ENCODE results near the gene RBM20. TPM values are rescaled to one million over a fixed set of nuclear protein-coding genes. Genes with fewer than 3 reads are reported as not detected.
"Not testable (repeated sequence)": the region's sequence is repeated elsewhere in the genome, so short reads cannot be mapped to it uniquely, and the experiment has no call there.

The RBM20 gene
- total RNA-seq, 1 experiment from 2014 or later: 16.5 TPM

DNA sequence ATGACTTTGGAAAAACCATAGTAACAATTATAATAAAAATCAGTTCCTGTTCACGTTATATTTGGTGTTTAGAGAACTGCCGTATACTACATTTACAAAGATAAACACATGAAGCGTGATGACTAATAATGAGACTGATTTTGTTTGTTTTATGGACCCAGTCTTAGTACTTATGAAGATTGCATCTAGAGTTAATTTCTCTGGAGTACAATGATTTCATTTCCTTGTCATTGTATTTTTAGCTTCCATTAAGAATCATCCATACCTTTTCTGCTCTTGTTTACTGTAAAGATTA is 2.9 kb downstream of the RBM20 start:
- H3K9me3 ChIP-seq (replicated peaks): no peaks in the 10 kb centered on the region; the same call in 1 of the 2 replicates
- peaks cover 55% of the 10 kb centered on the region for H3K4me1 ChIP-seq (replicated peaks)
- peak overlapping the region; percentile 93 for H3K27ac ChIP-seq
- DNase-seq (ENCODE audit: low read depth in 1 of 2, low spot score in 2 of 2): peak in 1 of 2 experiments; percentile 70
- peaks cover 11% of the 10 kb centered on the region; the same call in 1 of the 2 replicates for H3K36me3 ChIP-seq
- peak overlapping the region; percentile 92 for H3K4me3 ChIP-seq
- no peaks in the 10 kb centered on the region for H3K27me3 ChIP-seq (replicated peaks)

- H3K36me3 ChIP-seq: peaks cover 10% of the 10 kb centered on the region; the same call in 1 of the 2 replicates
- no peaks in the 10 kb centered on the region for H3K27me3 ChIP-seq (replicated peaks)
- peaks cover 57% of the 10 kb centered on the region for H3K4me1 ChIP-seq (replicated peaks)
- no peaks in the 10 kb centered on the region; the same call in 1 of the 2 replicates for H3K9me3 ChIP-seq (replicated peaks)
- H3K4me3 ChIP-seq: no peak overlapping the region
- peak in 1 of 2 experiments; percentile 84 for DNase-seq (ENCODE audit: low read depth in 1 of 2, low spot score in 2 of 2)
- peak overlapping the region; percentile 93 for H3K27ac ChIP-seq
Measured at GRCh38 chr10:110648692-110649346, 4.7 kb downstream of the RBM20 start.

DNA sequence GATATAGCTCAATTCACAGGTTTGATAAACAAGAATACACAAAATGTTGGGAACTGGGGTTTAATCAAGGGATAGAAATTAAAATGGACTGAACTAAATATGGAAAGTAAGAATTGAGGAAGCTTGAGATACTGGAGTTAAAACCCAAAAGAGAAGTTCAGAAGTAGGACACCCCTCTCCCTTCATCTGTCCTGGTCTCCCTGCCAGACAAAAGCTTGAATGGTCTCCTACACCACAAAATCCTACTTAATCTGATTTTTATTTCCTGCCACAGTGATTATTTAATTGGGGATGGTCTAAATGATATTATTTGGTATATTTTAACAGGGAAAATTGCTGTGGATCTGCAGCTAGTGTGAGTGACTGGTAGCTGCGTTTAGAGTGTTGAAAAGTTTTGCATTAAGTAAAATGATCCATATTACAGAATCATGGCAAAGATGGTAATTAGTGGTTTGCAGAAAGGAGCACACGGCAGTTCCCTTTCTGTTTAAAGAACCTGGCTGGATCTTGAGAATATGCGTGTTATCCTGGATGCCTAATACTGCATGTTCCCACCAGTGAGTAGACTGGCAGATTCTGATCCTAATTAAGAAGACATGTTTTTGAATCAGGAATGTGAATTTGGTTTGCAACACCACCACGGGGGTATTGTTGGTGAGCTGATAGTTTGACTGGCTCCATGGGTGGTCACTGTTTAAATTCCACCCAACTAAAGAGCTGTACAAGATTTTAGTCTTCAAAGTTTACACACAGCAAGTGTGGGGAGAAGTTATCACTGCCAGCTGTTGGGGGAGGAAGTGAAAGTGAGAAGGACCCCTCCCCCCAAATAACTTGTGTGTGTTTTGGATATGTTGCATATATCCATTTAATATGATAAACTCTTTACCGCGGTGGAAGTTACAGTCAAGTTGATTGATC is 5.5 kb downstream of the RBM20 start:
- peaks cover 58% of the 10 kb centered on the region for H3K4me1 ChIP-seq (replicated peaks)
- H3K36me3 ChIP-seq: peaks cover 5% of the 10 kb centered on the region; the same call in 1 of the 2 replicates
- peak; percentile 89 to 96 for DNase-seq (ENCODE audit: low read depth in 1 of 2, low spot score in 2 of 2)
- H3K4me3 ChIP-seq: peak overlapping the region; percentile 11
- H3K27me3 ChIP-seq (replicated peaks): no peaks in the 10 kb centered on the region
- H3K9me3 ChIP-seq (replicated peaks): no peaks in the 10 kb centered on the region
- peak overlapping the region; percentile 93 for H3K27ac ChIP-seq

- Histone ChIP-seq H3K4me3 (no peak overlapping the region), H3K36me3 (peaks cover 3% of the 10 kb centered on the region; the same call in 1 of the 2 replicates), H3K9me3 (replicated peaks) (no peaks in the 10 kb centered on the region), H3K4me1 (replicated peaks) (peaks cover 63% of the 10 kb centered on the region), H3K27ac (peak overlapping the region; percentile 93), H3K27me3 (replicated peaks) (no peaks in the 10 kb centered on the region)
- no peak for DNase-seq (ENCODE audit: low read depth in 1 of 2, low spot score in 2 of 2)
Measured at GRCh38 chr10:110650265-110650668, 6.1 kb downstream of the RBM20 start.

DNA sequence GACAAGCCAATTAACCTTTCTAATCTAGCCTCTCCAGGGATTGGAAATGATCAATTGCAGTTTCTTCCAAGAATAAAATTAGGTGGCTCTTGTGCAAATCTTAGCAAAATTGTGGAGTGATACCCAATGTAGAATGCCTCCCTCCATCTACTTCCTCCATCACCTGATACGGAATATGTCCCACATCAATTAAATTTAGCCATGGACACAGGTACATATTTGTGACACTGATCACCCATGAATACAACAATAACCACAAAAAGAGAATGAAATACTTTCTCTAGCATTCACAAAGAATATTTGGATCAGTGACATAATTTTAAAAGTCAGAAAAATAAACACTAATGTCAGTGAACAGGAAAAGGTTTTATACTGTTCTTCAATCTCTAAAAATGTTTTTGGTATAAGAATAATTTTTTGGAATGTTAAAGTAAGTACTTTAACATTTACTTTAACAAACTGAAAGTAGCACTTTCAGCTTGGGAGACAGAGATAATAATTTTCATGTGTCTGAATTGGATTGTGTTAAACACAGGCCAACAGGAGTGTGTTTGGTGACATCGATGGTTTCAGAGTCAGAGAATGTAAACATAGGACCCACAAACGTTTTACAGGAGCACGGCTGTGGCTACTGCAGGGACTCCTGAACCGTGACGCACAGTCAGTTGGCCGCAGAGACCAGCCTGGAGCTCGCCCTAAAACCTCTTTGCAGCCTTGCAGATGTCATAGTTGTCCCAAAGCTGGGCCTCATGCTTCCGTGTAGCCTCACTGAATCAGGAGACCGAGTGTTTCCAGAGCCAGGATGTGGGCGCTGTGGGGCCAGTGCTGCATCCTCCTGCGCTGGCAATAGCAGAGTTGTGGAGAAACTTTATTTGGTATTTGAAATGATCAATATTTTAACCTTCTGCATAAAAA is 7.2 kb downstream of the RBM20 start:
- H3K27ac ChIP-seq: peak overlapping the region; percentile 93
- H3K4me3 ChIP-seq: peak overlapping the region; percentile 7
- H3K9me3 ChIP-seq (replicated peaks): no peaks in the 10 kb centered on the region
- DNase-seq (ENCODE audit: low read depth in 1 of 2, low spot score in 2 of 2): peak; percentile 91 to 98
- peaks cover 3% of the 10 kb centered on the region; the same call in 1 of the 2 replicates for H3K36me3 ChIP-seq
- H3K4me1 ChIP-seq (replicated peaks): peaks cover 66% of the 10 kb centered on the region
- H3K27me3 ChIP-seq (replicated peaks): no peaks in the 10 kb centered on the region

- Histone ChIP-seq H3K9me3 (replicated peaks) (no peaks in the 10 kb centered on the region), H3K27ac (peak overlapping the region; percentile 93)
- no peak for DNase-seq (ENCODE audit: low read depth in 1 of 2, low spot score in 2 of 2)
Measured at GRCh38 chr10:110652475-110653118, 8.5 kb downstream of the RBM20 start.

DNA sequence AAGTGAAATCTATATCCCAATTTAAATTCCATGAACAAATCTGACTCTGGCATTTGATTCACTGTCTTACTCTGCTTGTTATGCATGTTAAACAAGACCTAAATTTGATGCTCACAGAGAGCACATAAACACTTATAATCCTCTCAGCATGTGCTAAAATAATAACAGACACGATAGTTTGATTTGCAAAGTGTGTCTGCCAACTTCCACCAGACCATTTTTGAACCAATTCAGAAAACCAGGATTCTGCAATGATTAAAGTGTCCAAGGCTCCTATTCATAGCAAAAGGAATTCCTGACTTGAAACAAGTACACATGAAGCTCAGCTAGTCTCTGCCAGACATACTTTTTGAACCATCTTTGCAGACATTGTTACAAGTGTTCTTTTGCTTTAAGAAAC is 11.2 kb downstream of the RBM20 start:
- no peak for DNase-seq (ENCODE audit: low read depth in 1 of 2, low spot score in 2 of 2)
- H3K4me3 ChIP-seq: no peak overlapping the region
- peaks cover 34% of the 10 kb centered on the region for H3K4me1 ChIP-seq (replicated peaks)
- H3K27ac ChIP-seq: no peak overlapping the region
- H3K27me3 ChIP-seq (replicated peaks): no peaks in the 10 kb centered on the region
- H3K9me3 ChIP-seq (replicated peaks): no peaks in the 10 kb centered on the region
- peaks cover 17% of the 10 kb centered on the region for H3K36me3 ChIP-seq

More at GRCh38 chr10:110652475-110653118, 8.5 kb downstream of the RBM20 start:
- Histone ChIP-seq H3K4me1 (replicated peaks) (peaks cover 58% of the 10 kb centered on the region), H3K27me3 (replicated peaks) (no peaks in the 10 kb centered on the region), H3K4me3 (no peak overlapping the region), H3K36me3 (peaks cover 5% of the 10 kb centered on the region; the same call in 1 of the 2 replicates)

- peaks cover 18% of the 10 kb centered on the region for H3K36me3 ChIP-seq
- no peaks in the 10 kb centered on the region for H3K27me3 ChIP-seq (replicated peaks)
- H3K4me1 ChIP-seq (replicated peaks): peaks cover 25% of the 10 kb centered on the region
- H3K9me3 ChIP-seq (replicated peaks): no peaks in the 10 kb centered on the region
- H3K4me3 ChIP-seq: no peak overlapping the region
- DNase-seq (ENCODE audit: low read depth in 1 of 2, low spot score in 2 of 2): no peak
- H3K27ac ChIP-seq: no peak overlapping the region
Measured at GRCh38 chr10:110656612-110657011, 12.5 kb downstream of the RBM20 start.

DNA sequence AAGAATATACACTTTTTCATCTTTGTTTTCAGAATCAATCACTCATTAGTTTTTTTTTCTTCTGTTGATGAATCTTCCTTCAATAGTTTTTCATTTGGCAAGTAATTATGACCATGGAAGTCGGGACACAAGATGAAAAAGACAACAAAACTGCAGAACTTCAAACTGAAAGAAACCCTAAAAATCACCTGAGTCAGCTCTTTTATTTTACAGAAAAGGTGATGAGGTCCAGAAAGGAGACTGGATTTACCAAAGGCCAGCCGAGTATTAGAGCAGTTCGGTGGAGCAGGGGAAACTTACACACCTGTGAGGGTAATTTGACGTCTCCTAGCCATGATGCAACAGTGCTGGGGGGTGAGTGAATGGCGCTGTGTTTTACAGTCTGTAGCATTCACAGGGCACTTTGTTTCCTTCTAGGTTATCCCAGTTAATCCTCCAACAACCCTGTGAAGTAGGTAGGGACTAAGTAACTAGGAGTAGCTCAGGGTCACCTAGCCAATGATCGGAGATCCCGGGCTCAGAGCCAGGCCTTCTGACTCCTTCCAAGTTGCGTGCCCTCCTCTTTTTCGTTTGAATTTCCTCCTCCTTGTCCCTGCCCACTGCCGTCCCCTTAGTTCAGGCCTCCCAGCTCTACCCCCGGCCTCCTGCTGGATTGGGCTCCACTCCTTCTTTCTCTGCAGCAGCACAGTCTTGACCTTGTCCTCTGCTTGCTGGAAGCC is 14.0 kb downstream of the RBM20 start:
- no peaks in the 10 kb centered on the region for H3K9me3 ChIP-seq (replicated peaks)
- no peak overlapping the region for H3K27ac ChIP-seq
- peaks cover 18% of the 10 kb centered on the region for H3K36me3 ChIP-seq
- no peak overlapping the region for H3K4me3 ChIP-seq
- peaks cover 10% of the 10 kb centered on the region; the same call in 1 of the 2 replicates for H3K4me1 ChIP-seq (replicated peaks)
- H3K27me3 ChIP-seq (replicated peaks): no peaks in the 10 kb centered on the region
- DNase-seq (ENCODE audit: low read depth in 1 of 2, low spot score in 2 of 2): no peak

- no peaks in the 10 kb centered on the region for H3K27me3 ChIP-seq (replicated peaks)
- H3K9me3 ChIP-seq (replicated peaks): no peaks in the 10 kb centered on the region
- DNase-seq (ENCODE audit: low read depth in 1 of 2, low spot score in 2 of 2): no peak
- H3K4me3 ChIP-seq: no peak overlapping the region
- peaks cover 18% of the 10 kb centered on the region for H3K36me3 ChIP-seq
- H3K27ac ChIP-seq: no peak overlapping the region
- peaks cover 16% of the 10 kb centered on the region for H3K4me1 ChIP-seq (replicated peaks)
Measured at GRCh38 chr10:110659558-110659957, 15.4 kb downstream of the RBM20 start.

DNA sequence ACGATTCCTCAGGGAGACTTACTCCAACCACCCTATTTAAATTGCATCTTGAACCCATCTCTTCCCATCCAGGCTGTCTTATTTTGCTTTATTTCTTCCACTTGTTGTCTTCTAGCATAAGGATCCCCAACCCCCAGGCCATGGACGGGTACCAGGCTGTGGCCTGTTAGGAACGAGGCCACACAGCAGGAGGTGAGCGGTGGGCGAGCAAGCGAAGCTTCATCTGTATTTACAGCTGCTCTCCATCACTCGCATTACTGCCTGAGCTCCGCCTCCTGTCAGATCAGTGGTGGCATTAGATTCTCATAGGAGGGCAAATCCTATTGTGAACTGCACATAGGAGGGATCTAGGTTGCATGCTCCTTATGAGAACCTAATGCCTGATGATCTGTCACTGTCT is 16.2 kb downstream of the RBM20 start:
- H3K27ac ChIP-seq; DNase-seq (ENCODE audit: low read depth in 1 of 2, low spot score in 2 of 2): not testable (repeated sequence)

DNA sequence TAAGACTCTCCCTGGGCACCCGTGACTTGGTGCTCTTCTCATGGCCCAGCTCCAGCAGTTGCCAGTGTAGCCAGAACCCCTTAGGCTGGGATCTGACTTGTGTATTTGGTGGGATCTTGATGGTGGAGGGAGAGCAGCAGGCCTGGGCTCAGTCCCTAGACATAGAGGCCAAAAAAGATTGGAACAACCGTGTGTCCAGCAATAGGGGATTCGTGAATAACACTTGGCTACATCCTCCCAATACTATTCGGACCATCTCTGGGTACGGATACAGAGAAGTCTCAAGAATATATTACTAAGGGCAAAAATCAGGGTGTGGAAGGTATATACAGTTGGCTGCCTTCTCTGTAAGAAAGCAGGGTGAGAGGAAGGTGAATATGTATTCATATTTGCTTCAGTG is 17.2 kb downstream of the RBM20 start:
- Histone ChIP-seq H3K27me3 (replicated peaks) (no peaks in the 10 kb centered on the region), H3K36me3 (peaks cover 15% of the 10 kb centered on the region), H3K27ac (no peak overlapping the region), H3K4me1 (replicated peaks) (peaks cover 24% of the 10 kb centered on the region), H3K9me3 (replicated peaks) (no peaks in the 10 kb centered on the region), H3K4me3 (no peak overlapping the region)
- no peak for DNase-seq (ENCODE audit: low read depth in 1 of 2, low spot score in 2 of 2)

More for the DNA sequence above, 16.2 kb downstream of the RBM20 start:
- not testable (repeated sequence) for H3K4me3 ChIP-seq; H3K9me3 ChIP-seq (replicated peaks); H3K27me3 ChIP-seq (replicated peaks)
- Histone ChIP-seq H3K4me1 (replicated peaks) (peaks cover 18% of the 10 kb centered on the region), H3K36me3 (peaks cover 17% of the 10 kb centered on the region)
